G401.6 (cell line): ENCODE data around the gene DOCK10.

Experiments
- FAIRE-seq: peaks from 2 replicates; lab custom pipeline; 2012; peaks lifted over from hg19 to GRCh38; lab: Jason Lieb, UNC

DOCK10 gene

GRCh38 chr2:224876522-224876921 is 165.7 kb downstream of the DOCK10 start:
- no peak for FAIRE-seq

- FAIRE-seq: no peak
Observed at GRCh38 chr2:224875841-224876240, 166.4 kb downstream of the DOCK10 start.

GRCh38 chr2:224875153-224875552 is 167.1 kb downstream of the DOCK10 start:
- FAIRE-seq: no peak

- no peak for FAIRE-seq
Observed at GRCh38 chr2:224871813-224872212, 170.5 kb downstream of the DOCK10 start.

- no peak for FAIRE-seq
Observed at GRCh38 chr2:224870341-224870740, 171.9 kb downstream of the DOCK10 start.

- FAIRE-seq: no peak
Observed at GRCh38 chr2:224869601-224870233, 172.6 kb downstream of the DOCK10 start.

- no peak for FAIRE-seq
Observed at GRCh38 chr2:224865016-224865415, 177.3 kb downstream of the DOCK10 start.

- FAIRE-seq: no peak
Observed at GRCh38 chr2:224861266-224861665, 181.0 kb downstream of the DOCK10 start.

- no peak for FAIRE-seq
Observed at GRCh38 chr2:224860786-224861185, 181.5 kb downstream of the DOCK10 start.

- no peak for FAIRE-seq
Observed at GRCh38 chr2:224851811-224852210, 190.5 kb downstream of the DOCK10 start.

GRCh38 chr2:224850081-224850480 is 192.2 kb downstream of the DOCK10 start:
- FAIRE-seq: no peak

- no peak for FAIRE-seq
Observed at GRCh38 chr2:224849264-224849663, 193.0 kb downstream of the DOCK10 start.

DNA sequence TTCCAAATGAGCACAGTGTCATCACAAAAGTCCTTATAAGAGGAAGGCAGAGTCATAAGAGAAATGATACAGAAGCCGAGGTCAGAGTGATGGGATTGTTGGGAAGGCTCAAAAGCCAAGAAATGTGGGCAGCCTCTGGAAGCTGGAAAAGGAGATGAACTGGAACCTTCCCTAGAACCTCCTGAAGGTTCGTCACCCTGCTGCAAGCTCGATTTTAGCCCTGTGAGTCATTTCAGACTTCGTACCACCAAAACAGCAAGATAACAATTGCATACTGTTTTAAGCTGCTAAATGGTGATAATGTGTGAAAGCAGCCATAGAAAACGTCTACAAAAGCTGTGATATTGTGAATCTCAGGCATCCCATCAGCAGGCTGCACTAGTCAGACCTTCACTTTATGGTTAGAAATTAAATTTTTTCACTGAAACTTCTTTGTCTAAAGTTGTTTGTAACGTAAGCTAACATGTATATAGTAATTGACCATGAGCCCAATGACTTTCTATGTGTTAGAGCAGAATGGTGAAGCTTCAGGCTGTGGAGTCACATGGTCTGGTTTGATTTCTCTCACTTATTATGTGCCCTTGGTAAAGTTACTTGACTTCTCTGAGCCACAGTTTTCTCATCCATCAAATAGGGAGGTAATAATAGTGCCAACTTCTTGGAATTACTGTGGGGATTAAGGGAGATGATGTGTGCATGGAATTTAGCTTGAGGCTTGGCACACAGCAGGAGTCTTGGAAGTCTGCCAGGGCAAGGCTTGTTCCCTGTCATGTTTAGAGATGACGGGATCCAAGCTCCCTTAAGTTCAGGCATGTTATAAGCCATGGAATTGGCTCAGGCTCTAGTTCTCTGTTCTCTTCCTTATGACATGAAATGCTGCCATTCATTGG is 194.1 kb downstream of the DOCK10 start:
- no peak for FAIRE-seq

DNA sequence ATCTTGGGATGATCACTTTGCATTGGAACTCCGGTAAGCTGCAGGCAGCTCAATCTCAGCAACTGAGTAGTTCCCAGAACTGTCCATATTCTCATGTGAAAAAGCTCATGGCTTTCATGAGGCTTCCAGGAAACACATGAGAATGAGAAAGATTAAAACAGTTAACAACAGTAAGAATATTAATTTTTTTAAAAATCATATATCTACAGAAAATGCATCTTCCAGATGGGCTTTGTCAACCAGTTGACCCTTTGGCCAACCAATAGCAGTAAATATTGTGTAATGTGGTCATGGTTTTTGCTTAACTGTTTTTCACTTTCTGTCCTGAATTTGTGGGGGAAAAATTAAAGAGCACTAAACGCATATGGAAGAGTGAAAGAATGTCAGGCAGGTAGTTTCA is 194.9 kb downstream of the DOCK10 start:
- no peak for FAIRE-seq

DNA sequence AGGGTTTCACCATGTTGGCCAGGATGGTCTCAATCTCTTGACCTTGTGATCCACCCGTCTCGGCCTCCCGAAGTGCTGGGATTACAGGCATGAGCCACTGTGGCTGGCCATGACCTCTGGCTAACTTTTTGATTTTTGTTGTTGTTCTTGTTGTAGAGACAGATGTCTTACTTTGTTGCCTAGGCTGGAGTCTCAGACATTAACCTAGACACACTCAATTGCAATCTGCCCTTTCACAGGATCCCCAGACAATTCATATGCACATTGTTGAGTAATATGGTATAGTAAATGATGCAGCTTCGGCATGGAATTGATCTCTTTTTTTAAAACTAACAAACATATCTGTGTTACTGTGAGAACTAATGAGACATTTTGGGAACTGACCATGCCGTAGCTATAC is 195.6 kb downstream of the DOCK10 start:
- no peak for FAIRE-seq

DNA sequence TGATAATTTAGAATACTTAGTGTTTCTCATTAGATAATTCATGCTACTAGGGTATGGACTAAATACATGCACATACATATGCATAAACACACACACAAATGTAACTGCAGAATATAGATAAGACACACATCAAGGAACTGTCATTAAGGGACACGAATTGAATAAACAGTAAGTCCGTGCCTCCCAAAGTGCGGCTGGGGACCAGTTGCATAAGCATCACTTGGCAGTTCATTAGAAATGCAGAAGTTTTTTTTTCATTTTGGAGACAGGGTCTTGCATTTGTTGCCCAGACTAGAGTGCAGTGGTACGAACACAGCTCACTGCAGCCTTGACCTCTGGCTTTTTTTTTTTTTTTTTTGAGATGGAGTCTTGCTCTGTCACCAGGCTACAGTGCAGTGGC is 196.1 kb downstream of the DOCK10 start:
- no peak for FAIRE-seq

DNA sequence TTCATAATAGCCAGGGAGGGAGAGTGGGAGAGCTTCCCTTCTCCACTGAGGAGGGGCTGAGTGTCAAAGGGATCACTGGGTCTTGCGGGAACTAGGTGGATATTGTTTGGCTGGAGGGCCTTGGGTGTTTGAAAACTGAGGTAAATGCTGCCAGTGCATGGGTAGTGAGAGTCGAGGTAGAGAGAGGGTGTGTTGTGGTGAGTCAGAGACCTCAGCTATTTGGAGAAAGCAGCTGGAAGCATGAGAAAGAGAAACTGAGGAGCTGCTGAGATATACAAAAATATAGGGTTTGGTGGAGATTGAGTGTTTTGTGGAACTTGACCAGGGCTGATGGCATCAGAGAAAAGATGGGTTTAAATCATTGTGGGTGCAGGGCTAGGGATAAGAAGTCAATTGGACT is 199.1 kb downstream of the DOCK10 start:
- no peak for FAIRE-seq

- FAIRE-seq: no peak
Observed at GRCh38 chr2:224841910-224842309, 200.4 kb downstream of the DOCK10 start.

- no peak for FAIRE-seq
Observed at GRCh38 chr2:224838335-224838734, 203.9 kb downstream of the DOCK10 start.

DNA sequence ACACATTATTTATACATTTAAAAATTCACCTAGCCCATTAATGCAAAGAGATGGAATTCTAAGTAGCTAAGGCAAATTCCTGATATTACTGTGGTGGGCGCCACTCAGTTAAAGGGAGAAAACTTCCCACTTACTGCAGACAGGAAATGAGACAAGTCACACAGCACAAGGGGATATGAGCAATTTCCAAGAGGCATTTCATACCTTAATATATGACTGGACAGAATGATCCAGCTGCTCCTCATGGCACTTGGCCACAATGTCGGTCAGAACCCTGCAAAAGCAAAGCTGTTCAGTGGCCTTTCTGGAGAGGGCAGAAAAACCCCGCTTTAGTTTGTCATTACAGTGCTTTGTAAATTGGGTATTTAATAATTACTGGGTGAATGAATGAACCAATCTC is 204.7 kb downstream of the DOCK10 start:
- no peak for FAIRE-seq

DNA sequence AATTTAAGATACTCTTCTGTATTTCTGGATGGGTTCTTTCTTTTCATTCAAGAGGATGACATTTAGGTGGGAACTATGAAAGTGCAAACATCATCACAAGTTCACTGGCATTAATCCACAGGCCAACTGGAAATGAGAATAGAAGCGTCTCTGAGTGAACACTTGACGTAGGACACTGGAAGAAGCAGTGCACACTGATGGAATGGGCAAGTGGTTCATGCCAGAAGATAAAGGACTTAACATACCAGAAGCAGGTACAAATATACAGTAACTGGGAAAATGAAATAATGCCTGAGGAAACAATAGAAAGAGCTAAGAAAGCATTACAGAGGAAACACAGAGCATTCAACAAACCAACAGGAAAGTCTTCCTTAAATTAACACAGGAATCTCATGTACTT is 205.2 kb downstream of the DOCK10 start:
- no peak for FAIRE-seq

DNA sequence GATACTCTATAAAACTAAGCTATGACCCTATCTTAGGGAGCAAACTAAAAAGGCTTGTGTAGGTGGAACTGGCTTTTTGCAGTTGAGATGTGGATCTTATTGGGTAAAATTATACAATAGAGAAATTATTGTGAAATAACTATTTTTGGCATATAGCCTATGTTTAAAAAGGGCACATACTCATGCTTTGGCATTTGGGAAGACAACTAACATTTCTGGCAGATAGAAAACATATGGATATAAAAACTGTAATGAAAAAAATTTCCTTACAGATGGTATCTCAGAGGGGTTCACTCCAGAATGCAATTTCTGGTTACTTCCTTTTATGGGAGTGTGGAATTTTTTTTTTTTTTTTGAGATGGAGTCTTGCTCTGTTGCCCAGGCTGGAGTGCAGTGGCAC is 206.0 kb downstream of the DOCK10 start:
- no peak for FAIRE-seq

- no peak for FAIRE-seq
Observed at GRCh38 chr2:224835405-224835804, 206.9 kb downstream of the DOCK10 start.

- no peak for FAIRE-seq
Observed at GRCh38 chr2:224833986-224834385, 208.3 kb downstream of the DOCK10 start.
